ENCODE results near the gene A3GALT2.

Gene A3GALT2

GRCh38 chr1:33257207-33257771 lies 63.6 kb downstream of the A3GALT2 start:
- Histone ChIP-seq H3K9me3 (ENCODE audit: control insufficient read depth, insufficient read depth, low read depth, low read length) (no peaks in the 10 kb centered on the region), H3K27ac (ENCODE audit: extremely low read depth, low read depth, low read length) (peak overlapping the region; percentile 80), H3K4me3 (ENCODE audit: low read depth, low read length) (peak overlapping the region; percentile 73), H3K4me1 (ENCODE audit: control insufficient read depth, insufficient read depth, low read length) (no peaks in the 10 kb centered on the region), H3K36me3 (ENCODE audit: control insufficient read depth in 2 of 2, insufficient read depth in 1 of 2, low read length in 2 of 2) (no peaks in the 10 kb centered on the region)
- ChIA-PET POLR2A (interaction anchor here (0.6 to 1.3 kb wide), 4 partner anchors 9 to 242 kb away, joined by 3 to 4 read pairs (median 4); no protein-coding TSS in a partner anchor), CTCF (interaction anchor here (0.6 to 1.2 kb wide), 4 partner anchors 38 to 157 kb away, joined by 3 to 5 read pairs (median 4); no protein-coding TSS in a partner anchor)
- TF ChIP-seq ZNF544 (tag by site-specific recombination; IDR thresholded peaks at IDR 0.05), result no peak
- no peak for TF ChIP-seq ZNF423 (tag by site-specific recombination; IDR thresholded peaks at IDR 0.05)
- no peak for TF ChIP-seq ZNF133 (tag by site-specific recombination; IDR thresholded peaks at IDR 0.05)
- no peak for TF ChIP-seq ZNF274 (IDR thresholded peaks at IDR 0.05; ENCODE audit: low read length)
- TF ChIP-seq ZNF274 (tag by site-specific recombination; IDR thresholded peaks at IDR 0.05; ENCODE audit: borderline replicate concordance), result no peak
- no peak for TF ChIP-seq ZNF701 (tag by site-specific recombination; IDR thresholded peaks at IDR 0.05)
- TF ChIP-seq, protein P1, sequence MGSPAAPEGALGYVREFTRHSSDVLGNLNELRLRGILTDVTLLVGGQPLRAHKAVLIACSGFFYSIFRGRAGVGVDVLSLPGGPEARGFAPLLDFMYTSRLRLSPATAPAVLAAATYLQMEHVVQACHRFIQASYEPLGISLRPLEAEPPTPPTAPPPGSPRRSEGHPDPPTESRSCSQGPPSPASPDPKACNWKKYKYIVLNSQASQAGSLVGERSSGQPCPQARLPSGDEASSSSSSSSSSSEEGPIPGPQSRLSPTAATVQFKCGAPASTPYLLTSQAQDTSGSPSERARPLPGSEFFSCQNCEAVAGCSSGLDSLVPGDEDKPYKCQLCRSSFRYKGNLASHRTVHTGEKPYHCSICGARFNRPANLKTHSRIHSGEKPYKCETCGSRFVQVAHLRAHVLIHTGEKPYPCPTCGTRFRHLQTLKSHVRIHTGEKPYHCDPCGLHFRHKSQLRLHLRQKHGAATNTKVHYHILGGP (tag by site-specific recombination; IDR thresholded peaks at IDR 0.05), result no peak
- no peak for TF ChIP-seq ZNF266 (tag by site-specific recombination; IDR thresholded peaks at IDR 0.05; ENCODE audit: low read depth)
- TF ChIP-seq ZNF146 (tag by site-specific recombination; IDR thresholded peaks at IDR 0.05), result no peak
- TF ChIP-seq YY1 (tag by site-specific recombination; IDR thresholded peaks at IDR 0.05), result no peak
- TF ChIP-seq ZNF174 (tag by site-specific recombination; IDR thresholded peaks at IDR 0.05), result no peak
- TF ChIP-seq ZNF558 (tag by site-specific recombination; IDR thresholded peaks at IDR 0.05), result no peak
- TF ChIP-seq HOXC10 (CRISPR knock-in tag; IDR thresholded peaks at IDR 0.05), result no peak
- no peak for TF ChIP-seq ZNF626 (tag by site-specific recombination; IDR thresholded peaks at IDR 0.05)
- TF ChIP-seq, protein P2, sequence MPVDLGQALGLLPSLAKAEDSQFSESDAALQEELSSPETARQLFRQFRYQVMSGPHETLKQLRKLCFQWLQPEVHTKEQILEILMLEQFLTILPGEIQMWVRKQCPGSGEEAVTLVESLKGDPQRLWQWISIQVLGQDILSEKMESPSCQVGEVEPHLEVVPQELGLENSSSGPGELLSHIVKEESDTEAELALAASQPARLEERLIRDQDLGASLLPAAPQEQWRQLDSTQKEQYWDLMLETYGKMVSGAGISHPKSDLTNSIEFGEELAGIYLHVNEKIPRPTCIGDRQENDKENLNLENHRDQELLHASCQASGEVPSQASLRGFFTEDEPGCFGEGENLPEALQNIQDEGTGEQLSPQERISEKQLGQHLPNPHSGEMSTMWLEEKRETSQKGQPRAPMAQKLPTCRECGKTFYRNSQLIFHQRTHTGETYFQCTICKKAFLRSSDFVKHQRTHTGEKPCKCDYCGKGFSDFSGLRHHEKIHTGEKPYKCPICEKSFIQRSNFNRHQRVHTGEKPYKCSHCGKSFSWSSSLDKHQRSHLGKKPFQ (tag by site-specific recombination; IDR thresholded peaks at IDR 0.05), result no peak
- peak; percentile 11; the same call in 1 of the 2 replicates for TF ChIP-seq ZEB2 (tag by site-specific recombination; IDR thresholded peaks at IDR 0.05)
- TF ChIP-seq, protein P3, sequence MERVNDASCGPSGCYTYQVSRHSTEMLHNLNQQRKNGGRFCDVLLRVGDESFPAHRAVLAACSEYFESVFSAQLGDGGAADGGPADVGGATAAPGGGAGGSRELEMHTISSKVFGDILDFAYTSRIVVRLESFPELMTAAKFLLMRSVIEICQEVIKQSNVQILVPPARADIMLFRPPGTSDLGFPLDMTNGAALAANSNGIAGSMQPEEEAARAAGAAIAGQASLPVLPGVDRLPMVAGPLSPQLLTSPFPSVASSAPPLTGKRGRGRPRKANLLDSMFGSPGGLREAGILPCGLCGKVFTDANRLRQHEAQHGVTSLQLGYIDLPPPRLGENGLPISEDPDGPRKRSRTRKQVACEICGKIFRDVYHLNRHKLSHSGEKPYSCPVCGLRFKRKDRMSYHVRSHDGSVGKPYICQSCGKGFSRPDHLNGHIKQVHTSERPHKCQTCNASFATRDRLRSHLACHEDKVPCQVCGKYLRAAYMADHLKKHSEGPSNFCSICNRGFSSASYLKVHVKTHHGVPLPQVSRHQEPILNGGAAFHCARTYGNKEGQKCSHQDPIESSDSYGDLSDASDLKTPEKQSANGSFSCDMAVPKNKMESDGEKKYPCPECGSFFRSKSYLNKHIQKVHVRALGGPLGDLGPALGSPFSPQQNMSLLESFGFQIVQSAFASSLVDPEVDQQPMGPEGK (tag by site-specific recombination; IDR thresholded peaks at IDR 0.05), result no peak
- no peak for TF ChIP-seq GLI2 (tag by site-specific recombination; IDR thresholded peaks at IDR 0.05; ENCODE audit: borderline replicate concordance, low read depth)
- TF ChIP-seq ZNF24 (tag by site-specific recombination; IDR thresholded peaks at IDR 0.05), result no peak
- no peak for TF ChIP-seq KLF17 (tag by site-specific recombination; IDR thresholded peaks at IDR 0.05)
- TF ChIP-seq, protein P4, sequence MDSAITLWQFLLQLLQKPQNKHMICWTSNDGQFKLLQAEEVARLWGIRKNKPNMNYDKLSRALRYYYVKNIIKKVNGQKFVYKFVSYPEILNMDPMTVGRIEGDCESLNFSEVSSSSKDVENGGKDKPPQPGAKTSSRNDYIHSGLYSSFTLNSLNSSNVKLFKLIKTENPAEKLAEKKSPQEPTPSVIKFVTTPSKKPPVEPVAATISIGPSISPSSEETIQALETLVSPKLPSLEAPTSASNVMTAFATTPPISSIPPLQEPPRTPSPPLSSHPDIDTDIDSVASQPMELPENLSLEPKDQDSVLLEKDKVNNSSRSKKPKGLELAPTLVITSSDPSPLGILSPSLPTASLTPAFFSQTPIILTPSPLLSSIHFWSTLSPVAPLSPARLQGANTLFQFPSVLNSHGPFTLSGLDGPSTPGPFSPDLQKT (IDR thresholded peaks at IDR 0.05; ENCODE audit: borderline replicate concordance, low read depth, low read length), result no peak
- TF ChIP-seq ZNF37A (tag by site-specific recombination; IDR thresholded peaks at IDR 0.05), result no peak
- TF ChIP-seq ZNF214 (tag by site-specific recombination; IDR thresholded peaks at IDR 0.05; ENCODE audit: borderline replicate concordance), result no peak
- TF ChIP-seq ZNF514 (tag by site-specific recombination; IDR thresholded peaks at IDR 0.05), result no peak
- no peak for TF ChIP-seq ZFP37 (tag by site-specific recombination; IDR thresholded peaks at IDR 0.05)
- TF ChIP-seq ZNF354C (tag by site-specific recombination; IDR thresholded peaks at IDR 0.05; ENCODE audit: borderline replicate concordance, low read depth), result no peak
- no peak for TF ChIP-seq ZNF488 (tag by site-specific recombination; IDR thresholded peaks at IDR 0.05)
- peak; percentile 51; the same call in 1 of the 2 replicates for TF ChIP-seq ZNF335 (tag by site-specific recombination; conservative IDR thresholded peaks at IDR 0.05)
- no peak for TF ChIP-seq ZNF664 (tag by site-specific recombination; IDR thresholded peaks at IDR 0.05)
- no peak for TF ChIP-seq ZNF223 (tag by site-specific recombination; IDR thresholded peaks at IDR 0.05)
- no peak for TF ChIP-seq ZNF621 (tag by site-specific recombination; IDR thresholded peaks at IDR 0.05)
- no peak for TF ChIP-seq KLF7 (tag by site-specific recombination; IDR thresholded peaks at IDR 0.05; ENCODE audit: borderline replicate concordance)
- TF ChIP-seq PRDM1 (tag by site-specific recombination; IDR thresholded peaks at IDR 0.05), result peak; percentile 15; the same call in 1 of the 2 replicates
